Caki2 (cell line): ENCODE data around the gene RCVRN. TPM values are rescaled to one million over a fixed set of nuclear protein-coding genes. Genes with fewer than 3 reads are reported as not detected.

Source experiments
- DNase-seq: peaks from one replicate; pipeline ENCODE4 v3.0.0-alpha.2; 2015; ENCODE audit warnings: low read depth
- in situ Hi-C: cut with HindIII; loops from 2 replicates; pipeline ENCODE4 v1.10.0; 2016; ENCODE audit warnings: low sequenced_read_pairs, low pct_unique_long_range_greater_than_20kb, mixed read lengths
- total RNA-seq: library from RNA; depleted of rRNA; stranded (reverse); fragments of >200 nt; shearing (Covaris generic); gene quantifications from 2 replicates; pipeline ENCODE4 v1.2.3, GENCODE V29; 2014; ENCODE audit warnings: low replicate concordance; rRNA removed

The RCVRN gene
- total RNA-seq, 1 experiment from 2014 or later: not detected

GRCh38 chr17:9875441-9875840, 29.6 kb downstream of the RCVRN start:
- in situ Hi-C loops: no loop called here
- DNase-seq: no peak

GRCh38 chr17:9874722-9875121, 30.3 kb downstream of the RCVRN start:
- in situ Hi-C loops: no loop called here
- no peak for DNase-seq

- DNase-seq: no peak
- in situ Hi-C loops: no loop called here
Observed at GRCh38 chr17:9872852-9873251, 32.2 kb downstream of the RCVRN start.

GRCh38 chr17:9868552-9868951, 36.5 kb downstream of the RCVRN start:
- in situ Hi-C loops: no loop called here

GRCh38 chr17:9865586-9865985, 39.5 kb downstream of the RCVRN start:
- in situ Hi-C loops: no loop called here
- DNase-seq: no peak

More at GRCh38 chr17:9868552-9868951, 36.5 kb downstream of the RCVRN start:
- no peak for DNase-seq

- in situ Hi-C loops: no loop called here
- no peak for DNase-seq
Observed at GRCh38 chr17:9862949-9863348, 42.1 kb downstream of the RCVRN start.

- in situ Hi-C loops: no loop called here
- no peak for DNase-seq
Observed at GRCh38 chr17:9862220-9862619, 42.9 kb downstream of the RCVRN start.

GRCh38 chr17:9860851-9861250, 44.2 kb downstream of the RCVRN start:
- in situ Hi-C loops: no loop called here
- DNase-seq: no peak

- in situ Hi-C loops: no loop called here
- no peak for DNase-seq
Observed at GRCh38 chr17:9859781-9860180, 45.3 kb downstream of the RCVRN start.

- no peak for DNase-seq
- in situ Hi-C loops: no loop called here
Observed at GRCh38 chr17:9855036-9855435, 50.0 kb downstream of the RCVRN start.

GRCh38 chr17:9854255-9854654, 50.8 kb downstream of the RCVRN start:
- no peak for DNase-seq

GRCh38 chr17:9850151-9850550, 54.9 kb downstream of the RCVRN start:
- DNase-seq: no peak
- in situ Hi-C loops: no loop called here

More at GRCh38 chr17:9854255-9854654, 50.8 kb downstream of the RCVRN start:
- in situ Hi-C loops: no loop called here

Other genes with a start within 250 kb of the RCVRN start
- not detected in 2 replicates for gene DHRS7C, start 113.7 kb downstream of the RCVRN start, total RNA-seq
- not detected in 2 replicates for gene GSG1L2, start 83.2 kb downstream of the RCVRN start, total RNA-seq
- gene GLP2R, start 79.3 kb downstream of the RCVRN start, total RNA-seq: 1.5 and 3.9 TPM in 2 replicates